NCI-H1048 (cell line): ENCODE data around the gene PAXX.

Source experiments
- DNase-seq: peaks from one replicate; lab custom pipeline; 2025; lab: John Stamatoyannopoulos, UW

PAXX gene

GRCh38 chr9:137018761-137019559 is 26.7 kb downstream of the PAXX start:
- no peak for DNase-seq

GRCh38 chr9:137019891-137020683 is 27.9 kb downstream of the PAXX start:
- DNase-seq: no peak

DNA sequence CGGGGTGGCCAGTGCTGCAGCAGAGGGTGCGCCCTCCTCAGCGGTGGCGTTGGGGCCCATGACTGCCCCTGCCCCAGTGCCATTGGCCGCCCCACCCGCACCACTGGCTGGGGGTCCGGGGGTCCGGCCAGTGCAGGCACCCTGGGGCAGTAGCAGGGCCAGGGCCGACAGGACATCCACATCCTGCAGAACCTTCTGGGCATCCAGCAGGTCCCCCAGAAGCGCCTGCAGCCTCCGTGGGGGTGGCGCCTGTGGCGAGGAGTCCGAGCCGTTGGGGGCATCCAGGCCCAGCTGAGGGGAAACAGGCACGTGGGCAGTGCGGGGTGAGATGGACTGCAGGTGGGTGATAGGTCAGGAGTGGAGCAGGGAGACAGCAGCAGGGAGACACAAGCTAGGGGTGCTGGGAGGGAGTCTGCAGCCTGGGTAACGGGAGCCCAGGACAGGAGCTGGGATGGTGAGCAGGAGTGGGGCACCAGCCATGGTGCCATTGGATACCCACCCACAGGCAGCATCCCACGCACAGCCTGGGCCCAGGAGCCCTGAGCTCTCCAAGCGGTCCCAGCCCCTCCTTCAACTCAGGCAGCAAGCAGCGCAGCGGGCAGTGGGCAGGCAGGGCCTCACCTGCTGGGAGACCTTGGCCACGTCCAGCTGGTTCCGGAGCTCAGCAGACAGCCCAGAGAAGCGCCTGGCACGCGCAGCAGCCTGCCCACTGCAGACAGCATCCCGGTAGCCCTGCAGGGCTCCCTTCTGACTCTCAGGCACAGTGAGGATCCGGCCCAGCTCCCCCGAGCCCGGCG is 28.7 kb downstream of the PAXX start:
- no peak for DNase-seq

GRCh38 chr9:137021568-137021978 is 29.4 kb downstream of the PAXX start:
- no peak for DNase-seq

DNA sequence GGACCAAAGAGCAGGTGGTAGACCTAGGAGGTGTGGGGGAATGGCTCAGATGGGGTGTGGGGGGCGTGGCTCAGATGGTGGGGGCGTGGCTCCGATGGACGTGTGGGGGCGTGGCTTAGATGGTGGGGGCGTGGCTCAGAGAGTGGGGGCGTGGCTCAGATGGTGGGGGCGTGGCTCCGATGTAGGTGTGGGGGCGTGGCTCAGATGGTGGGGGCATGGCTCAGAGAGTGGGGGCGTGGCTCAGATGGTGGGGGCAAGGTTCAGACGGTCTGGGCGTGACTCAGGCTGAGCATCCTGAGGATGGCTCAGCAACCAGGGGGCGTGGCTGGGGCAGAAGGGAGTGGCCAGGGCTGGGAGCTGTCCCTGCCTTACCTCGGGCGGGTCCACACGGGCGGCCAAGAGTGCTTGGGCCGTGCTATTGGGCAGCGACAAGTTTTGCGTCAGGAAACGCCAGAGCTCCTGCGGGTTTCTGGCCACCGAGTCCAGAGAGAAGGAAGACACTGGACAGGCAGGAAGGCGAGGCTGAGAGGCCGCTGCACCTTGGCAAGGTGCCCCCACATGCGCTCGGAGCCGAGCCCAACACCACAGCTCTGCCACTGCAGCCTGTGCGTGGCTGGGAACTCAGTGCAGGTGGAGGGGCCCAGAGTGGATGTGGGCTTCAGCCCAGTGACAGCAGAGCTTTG is 29.9 kb downstream of the PAXX start:
- DNase-seq: peak; percentile 94

DNA sequence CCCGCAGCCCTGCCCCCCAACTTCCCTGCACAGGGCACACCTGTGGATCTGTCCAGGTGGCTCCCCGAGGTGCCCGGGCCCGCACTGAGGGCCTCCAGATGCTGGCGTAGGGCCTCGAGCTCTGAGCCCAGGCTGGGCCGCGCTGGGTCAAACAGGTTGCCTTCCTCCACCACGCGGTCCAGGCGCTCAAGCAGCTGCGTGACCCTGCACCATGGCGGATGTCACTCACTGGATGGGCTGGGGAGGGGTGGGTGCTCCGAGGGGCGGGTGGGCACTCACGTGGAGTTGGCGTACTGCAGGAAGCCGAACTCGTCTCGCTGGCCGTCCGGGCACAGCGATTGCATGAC is 30.4 kb downstream of the PAXX start:
- no peak for DNase-seq

DNA sequence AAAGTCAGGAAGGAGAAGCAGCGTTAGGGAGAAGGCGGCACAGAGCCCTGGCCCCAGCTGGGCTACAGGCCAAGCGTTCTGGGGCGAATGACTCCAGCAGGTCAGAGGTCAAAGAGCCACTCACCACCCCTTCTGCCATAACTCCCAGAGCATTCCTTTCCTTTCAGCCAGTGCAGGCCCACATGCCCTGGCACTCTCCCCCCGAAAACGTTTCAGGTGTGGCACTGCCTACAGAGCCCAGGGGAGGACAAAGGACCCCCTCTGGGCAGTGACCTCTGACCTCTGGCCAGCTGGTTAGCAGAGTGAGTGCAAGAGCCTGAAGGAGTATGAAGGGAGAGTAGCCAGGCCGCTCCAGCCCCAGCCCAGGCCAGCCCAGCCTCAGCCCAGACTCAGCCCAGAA is 30.9 kb downstream of the PAXX start:
- DNase-seq: no peak

GRCh38 chr9:137023583-137023991 is 31.4 kb downstream of the PAXX start:
- no peak for DNase-seq

DNA sequence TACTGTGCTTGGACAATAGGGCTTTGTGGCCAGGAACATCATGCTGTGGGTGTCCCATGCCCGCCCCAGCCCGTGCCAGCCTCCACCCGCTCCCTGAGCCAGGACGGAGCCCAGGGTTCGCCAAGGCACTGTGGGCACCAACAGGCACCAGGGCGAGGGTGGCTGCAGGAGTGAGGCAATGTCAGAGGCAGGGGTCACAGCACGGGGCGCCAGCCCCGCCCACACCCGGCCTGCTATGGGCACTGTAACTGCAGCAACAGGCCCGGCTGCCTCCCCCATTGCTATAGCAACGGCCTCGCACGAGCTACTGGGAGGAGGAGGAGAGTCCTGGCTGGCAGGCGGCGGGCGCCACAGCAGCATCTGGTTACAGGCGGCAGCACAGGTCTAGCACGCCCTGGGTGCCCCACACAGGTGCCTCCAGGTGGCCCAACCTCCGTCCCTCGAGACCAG is 33.3 kb downstream of the PAXX start:
- no peak for DNase-seq

- DNase-seq: no peak
These were observed 34.2 kb downstream of the PAXX start for GRCh38 chr9:137026384-137026783.

GRCh38 chr9:137026828-137027227 is 34.6 kb downstream of the PAXX start:
- DNase-seq: no peak

DNA sequence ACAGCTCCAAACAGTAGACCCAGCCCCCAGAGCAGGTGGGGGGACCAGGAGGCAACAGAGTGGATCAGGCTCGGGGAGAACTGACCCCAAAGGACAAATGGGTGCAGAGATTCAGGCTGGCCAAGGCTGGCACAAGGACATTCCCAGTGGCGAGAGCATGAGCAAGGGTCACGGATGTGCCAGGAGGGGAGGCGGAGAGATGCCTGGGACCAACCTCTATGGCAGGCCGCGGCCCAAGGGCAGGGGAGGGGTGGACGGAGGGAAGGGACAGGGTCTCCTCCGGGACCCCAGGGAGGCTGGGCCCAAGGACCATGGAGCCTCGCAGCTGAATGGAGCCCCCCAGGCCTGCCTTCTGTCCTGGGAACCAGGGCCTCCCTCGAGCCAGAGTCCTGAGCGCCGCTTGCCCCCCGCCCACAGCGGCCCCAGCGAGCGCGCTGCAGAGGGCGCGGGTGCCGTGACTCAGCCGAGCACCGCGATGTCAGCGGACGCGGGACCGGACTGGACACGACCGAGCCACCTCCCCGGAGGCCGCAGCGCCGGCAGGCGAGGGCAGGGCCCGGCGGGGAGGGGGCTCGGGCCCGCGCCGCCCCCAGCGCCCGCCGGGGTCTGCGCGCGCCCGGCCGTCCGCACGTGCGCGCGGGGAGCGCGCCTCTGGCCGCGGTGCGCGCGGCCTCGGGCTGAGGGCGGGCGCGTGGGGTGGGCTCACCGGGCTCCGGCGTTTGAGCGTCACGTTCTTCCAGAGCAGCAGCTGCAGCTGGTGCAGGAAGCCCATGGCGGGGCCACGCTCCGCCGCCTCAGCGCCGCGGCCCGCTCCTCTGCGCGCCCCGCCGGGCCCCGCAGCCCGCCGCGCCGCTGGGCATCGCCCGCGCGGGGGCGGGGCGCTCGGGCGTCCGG is 35.4 kb downstream of the PAXX start, which contains the start of gene ABCA2:
ABCA2 (minus strand) TSS at position 869 of the 894 bp plus-strand sequence; CDS start at position 772, 97 bp downstream.
- peak; percentile 35 for DNase-seq

- no peak for DNase-seq
These were observed 36.2 kb downstream of the PAXX start for GRCh38 chr9:137028263-137029057.

DNA sequence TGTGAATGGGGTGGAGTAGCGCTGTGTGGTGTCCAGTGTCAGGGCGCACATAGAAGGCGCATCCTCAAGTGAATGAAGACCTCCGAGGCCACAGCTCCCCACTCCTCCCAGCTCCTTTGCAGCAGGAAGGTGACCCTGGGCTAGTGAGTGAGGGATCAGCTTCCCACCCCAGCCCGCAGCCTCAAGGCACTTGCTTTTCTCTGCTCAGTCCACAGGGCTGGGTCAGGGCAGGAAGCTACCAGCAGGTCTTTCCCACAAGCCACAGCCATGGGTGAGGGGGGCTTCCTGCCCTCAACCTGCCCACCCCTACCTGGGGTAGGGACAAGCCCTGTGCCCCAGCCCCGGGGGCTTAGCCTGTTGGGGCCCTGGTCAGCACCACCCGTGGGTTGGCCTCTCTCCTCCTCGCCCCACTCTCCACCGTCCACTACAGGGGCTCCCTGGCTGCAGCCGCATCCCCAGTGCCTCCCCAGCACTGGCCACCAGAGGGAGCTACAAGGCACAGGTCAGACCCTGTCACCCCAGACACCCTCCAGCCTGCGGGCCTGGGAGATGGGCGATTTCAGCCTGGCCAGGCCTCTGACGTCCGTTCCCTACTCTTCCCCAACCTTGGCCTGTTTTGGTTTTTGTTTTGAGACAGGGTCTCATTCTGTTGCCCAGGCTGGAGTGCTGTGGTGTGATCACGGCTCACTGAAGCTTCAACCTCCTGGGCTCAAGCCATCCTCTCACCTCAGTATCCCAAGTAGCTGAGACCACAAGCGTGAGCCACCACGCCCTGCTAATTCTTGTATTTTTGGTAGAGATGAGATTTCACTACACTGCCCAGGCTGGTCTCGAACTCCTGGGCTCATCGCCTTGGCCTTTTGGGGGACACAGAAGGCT is 37.1 kb downstream of the PAXX start:
- no peak for DNase-seq

- no peak for DNase-seq
These were observed 37.8 kb downstream of the PAXX start for GRCh38 chr9:137030006-137030405.

- no peak for DNase-seq
These were observed 38.6 kb downstream of the PAXX start for GRCh38 chr9:137030538-137031527.

GRCh38 chr9:137031904-137032640 is 39.9 kb downstream of the PAXX start, which contains the start of gene FUT7:
FUT7 (minus strand) TSS chr9:137032088; CDS start chr9:137031991, 97 bp downstream.
- DNase-seq: no peak
